ENCODE results near the gene WDR45B.
"Not testable (repeated sequence)": the region's sequence is repeated elsewhere in the genome, so short reads cannot be mapped to it uniquely, and the experiment has no call there.

WDR45B gene

GRCh38 chr17:82657926-82658325 is 9.7 kb upstream of the WDR45B start:
- no peak for DNase-seq (ENCODE audit: low read depth in 2 of 2)

- DNase-seq (ENCODE audit: low read depth in 2 of 2) = no peak
Observed at GRCh38 chr17:82656266-82656665, 8.0 kb upstream of the WDR45B start.

GRCh38 chr17:82655523-82655922 is 7.3 kb upstream of the WDR45B start:
- no peak for DNase-seq (ENCODE audit: low read depth in 2 of 2)

- no peak for DNase-seq (ENCODE audit: low read depth in 2 of 2)
Observed at GRCh38 chr17:82655038-82655479, 6.8 kb upstream of the WDR45B start.

GRCh38 chr17:82654611-82655010 is 6.4 kb upstream of the WDR45B start:
- DNase-seq (ENCODE audit: low read depth in 2 of 2) = not testable (repeated sequence)

- no peak for DNase-seq (ENCODE audit: low read depth in 2 of 2)
Observed at GRCh38 chr17:82653651-82654528, 5.6 kb upstream of the WDR45B start.

GRCh38 chr17:82650723-82651122 is 2.5 kb upstream of the WDR45B start:
- no peak for DNase-seq (ENCODE audit: low read depth in 2 of 2)

- DNase-seq (ENCODE audit: low read depth in 2 of 2) = no peak
Observed at GRCh38 chr17:82649501-82650261, 1.4 kb upstream of the WDR45B start.

- no peak for DNase-seq (ENCODE audit: low read depth in 2 of 2)
Observed at GRCh38 chr17:82648742-82649331, 593 bp upstream of the WDR45B start.

- DNase-seq (ENCODE audit: low read depth in 2 of 2) = peak in 1 of 2 donors; percentile 32
Observed at GRCh38 chr17:82647593-82648164, 565 bp downstream of the WDR45B start.

- DNase-seq (ENCODE audit: low read depth in 2 of 2) = no peak
Observed at GRCh38 chr17:82645516-82645915, 2.7 kb downstream of the WDR45B start.

- DNase-seq (ENCODE audit: low read depth in 2 of 2) = no peak
Observed at GRCh38 chr17:82644148-82644547, 4.1 kb downstream of the WDR45B start.

GRCh38 chr17:82642022-82642421 is 6.2 kb downstream of the WDR45B start:
- DNase-seq (ENCODE audit: low read depth in 2 of 2) = no peak

- DNase-seq (ENCODE audit: low read depth in 2 of 2) = no peak
Observed at GRCh38 chr17:82640036-82640435, 8.2 kb downstream of the WDR45B start.

- no peak for DNase-seq (ENCODE audit: low read depth in 2 of 2)
Observed at GRCh38 chr17:82639628-82640027, 8.6 kb downstream of the WDR45B start.

GRCh38 chr17:82638183-82638773 is 10.0 kb downstream of the WDR45B start:
- DNase-seq (ENCODE audit: low read depth in 2 of 2) = no peak

GRCh38 chr17:82636626-82637598 is 11.3 kb downstream of the WDR45B start:
- DNase-seq (ENCODE audit: low read depth in 2 of 2) = no peak

GRCh38 chr17:82633343-82633742 is 14.9 kb downstream of the WDR45B start:
- DNase-seq (ENCODE audit: low read depth in 2 of 2) = no peak

GRCh38 chr17:82632451-82632850 is 15.8 kb downstream of the WDR45B start:
- DNase-seq (ENCODE audit: low read depth in 2 of 2) = no peak

GRCh38 chr17:82631544-82631943 is 16.7 kb downstream of the WDR45B start:
- no peak for DNase-seq (ENCODE audit: low read depth in 2 of 2)

- DNase-seq (ENCODE audit: low read depth in 2 of 2) = no peak
Observed at GRCh38 chr17:82630212-82630611, 18.0 kb downstream of the WDR45B start.

All from stimulated activated CD4-positive, alpha-beta T cell treated with anti-CD3 and anti-CD28 coated beads, Interleukin-1b, Interleukin-23, amount 100 ng/mL, for 1 hour (primary cell).